ENCODE data around the gene PLXNB1. TPM values are rescaled to one million over a fixed set of nuclear protein-coding genes. Genes with fewer than 3 reads are reported as not detected.

PLXNB1 gene
- total and polyA plus RNA-seq, 2 of the 13 experiments (the other 11 are each of a cell fraction or from before 2014, with no cell fraction given), result 86.0 to 143 TPM

GRCh38 chr3:48431224-48432029 is 1.5 kb upstream of the PLXNB1 start (continued):
- TF ChIP-seq E2F5 (CRISPR knock-in tag; conservative IDR thresholded peaks at IDR 0.05) (no peak), NFE2 (CRISPR knock-in tag; IDR thresholded peaks at IDR 0.05) (no peak), GPN1 (CRISPR knock-in tag; IDR thresholded peaks at IDR 0.05; ENCODE audit: borderline replicate concordance) (no peak), RCOR2 (CRISPR knock-in tag; IDR thresholded peaks at IDR 0.05) (peak; percentile 32; the same call in 1 of the 2 replicates), PHF5A (CRISPR knock-in tag; IDR thresholded peaks at IDR 0.05; ENCODE audit: low read depth, unreplicated experiment) (peak; percentile 68), SALL2 (CRISPR knock-in tag; IDR thresholded peaks at IDR 0.05) (no peak), ZNF512 (CRISPR knock-in tag; IDR thresholded peaks at IDR 0.05) (no peak), MED13 (CRISPR knock-in tag; IDR thresholded peaks at IDR 0.05) (peak; percentile 88; the same call in 1 of the 2 replicates), XBP1 (CRISPR knock-in tag; IDR thresholded peaks at IDR 0.05) (no peak), ZNF136 (CRISPR knock-in tag; IDR thresholded peaks at IDR 0.05; ENCODE audit: low read depth) (0 out of 2 replicates have a peak, but pooled peaks have one; percentile 43), ZNF660 (CRISPR knock-in tag; IDR thresholded peaks at IDR 0.05; ENCODE audit: borderline replicate concordance, low read depth) (no peak), ZNF883 (CRISPR knock-in tag; IDR thresholded peaks at IDR 0.05; ENCODE audit: not compliant biosample characterization) (peak; percentile 63), HOXA5 (CRISPR knock-in tag; IDR thresholded peaks at IDR 0.05) (no peak), ZNF446 (CRISPR knock-in tag; IDR thresholded peaks at IDR 0.05) (no peak), RFX3 (CRISPR knock-in tag; IDR thresholded peaks at IDR 0.05) (no peak), SIN3A (IDR thresholded peaks at IDR 0.05; ENCODE audit: borderline replicate concordance, low read depth, low read length) (peak; percentile 54; the same call in 1 of the 2 replicates), ISX (CRISPR knock-in tag; conservative IDR thresholded peaks at IDR 0.05) (no peak), CEBPZ (IDR thresholded peaks at IDR 0.05; ENCODE audit: low read length) (no peak)
- TF ChIP-seq, protein P1, sequence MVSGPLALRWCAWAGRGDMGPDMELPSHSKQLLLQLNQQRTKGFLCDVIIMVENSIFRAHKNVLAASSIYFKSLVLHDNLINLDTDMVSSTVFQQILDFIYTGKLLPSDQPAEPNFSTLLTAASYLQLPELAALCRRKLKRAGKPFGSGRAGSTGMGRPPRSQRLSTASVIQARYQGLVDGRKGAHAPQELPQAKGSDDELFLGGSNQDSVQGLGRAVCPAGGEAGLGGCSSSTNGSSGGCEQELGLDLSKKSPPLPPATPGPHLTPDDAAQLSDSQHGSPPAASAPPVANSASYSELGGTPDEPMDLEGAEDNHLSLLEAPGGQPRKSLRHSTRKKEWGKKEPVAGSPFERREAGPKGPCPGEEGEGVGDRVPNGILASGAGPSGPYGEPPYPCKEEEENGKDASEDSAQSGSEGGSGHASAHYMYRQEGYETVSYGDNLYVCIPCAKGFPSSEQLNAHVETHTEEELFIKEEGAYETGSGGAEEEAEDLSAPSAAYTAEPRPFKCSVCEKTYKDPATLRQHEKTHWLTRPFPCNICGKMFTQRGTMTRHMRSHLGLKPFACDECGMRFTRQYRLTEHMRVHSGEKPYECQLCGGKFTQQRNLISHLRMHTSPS (CRISPR knock-in tag; IDR thresholded peaks at IDR 0.05; ENCODE audit: low read depth), result peak; percentile 88
- TF ChIP-seq, protein P2, sequence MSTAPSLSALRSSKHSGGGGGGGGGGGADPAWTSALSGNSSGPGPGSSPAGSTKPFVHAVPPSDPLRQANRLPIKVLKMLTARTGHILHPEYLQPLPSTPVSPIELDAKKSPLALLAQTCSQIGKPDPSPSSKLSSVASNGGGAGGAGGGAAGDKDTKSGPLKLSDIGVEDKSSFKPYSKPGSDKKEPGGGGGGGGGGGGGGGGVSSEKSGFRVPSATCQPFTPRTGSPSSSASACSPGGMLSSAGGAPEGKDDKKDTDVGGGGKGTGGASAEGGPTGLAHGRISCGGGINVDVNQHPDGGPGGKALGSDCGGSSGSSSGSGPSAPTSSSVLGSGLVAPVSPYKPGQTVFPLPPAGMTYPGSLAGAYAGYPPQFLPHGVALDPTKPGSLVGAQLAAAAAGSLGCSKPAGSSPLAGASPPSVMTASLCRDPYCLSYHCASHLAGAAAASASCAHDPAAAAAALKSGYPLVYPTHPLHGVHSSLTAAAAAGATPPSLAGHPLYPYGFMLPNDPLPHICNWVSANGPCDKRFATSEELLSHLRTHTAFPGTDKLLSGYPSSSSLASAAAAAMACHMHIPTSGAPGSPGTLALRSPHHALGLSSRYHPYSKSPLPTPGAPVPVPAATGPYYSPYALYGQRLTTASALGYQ (CRISPR knock-in tag; IDR thresholded peaks at IDR 0.05), result peak; percentile 90

All from HepG2 (cell line).